ENCODE results near the gene TTC7B. TPM values are rescaled to one million over a fixed set of nuclear protein-coding genes. Genes with fewer than 3 reads are reported as not detected.

Gene TTC7B
- total and polyA plus RNA-seq, 2 experiments from 2014 or later, result 7.9 to 28.6 TPM

DNA sequence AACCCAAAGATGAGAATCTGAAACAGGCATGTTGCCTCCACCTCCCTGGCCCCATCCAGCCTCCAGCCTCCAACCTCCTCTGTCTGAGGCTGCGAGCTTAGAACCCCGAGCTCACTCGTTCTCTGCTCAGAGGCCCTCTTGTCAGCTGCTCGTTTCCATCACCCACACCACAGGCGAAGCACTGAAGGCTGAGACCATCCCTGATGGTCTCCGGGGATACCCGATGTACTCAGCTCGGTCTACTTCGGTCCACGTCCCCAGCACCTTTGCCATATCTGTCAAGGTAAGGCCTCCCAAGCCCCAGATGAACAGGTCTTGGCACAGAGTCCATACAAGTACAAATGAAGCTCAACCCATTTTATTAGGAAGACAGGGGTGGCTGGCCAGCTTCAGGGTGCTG is 72.4 kb downstream of the TTC7B start:
- no peak overlapping the region for H3K27ac Mint-ChIP-seq
- H3K4me1 Mint-ChIP-seq, result peaks cover 2% of the 10 kb centered on the region; the same call in 2 of the 3 replicates
- no peaks in the 10 kb centered on the region for H3K27me3 Mint-ChIP-seq (ENCODE audit: insufficient read depth, low read depth, poor library complexity)
- Histone ChIP-seq H3K27me3 (ENCODE audit: insufficient read depth) (no peaks in the 10 kb centered on the region), H3K4me2 (no peak overlapping the region), H3K4me3 (no peak overlapping the region), H2AFZ (no peak overlapping the region), H3K79me2 (replicated peaks; ENCODE audit: insufficient read depth) (no peaks in the 10 kb centered on the region), H3K27ac (ENCODE audit: low read depth) (no peak overlapping the region), H3K36me3 (ENCODE audit: insufficient read depth) (no peaks in the 10 kb centered on the region), H3K9me2 (ENCODE audit: insufficient read depth) (no peaks in the 10 kb centered on the region), H3K4me1 (ENCODE audit: insufficient read depth) (no peaks in the 10 kb centered on the region), H4K20me1 (replicated peaks; ENCODE audit: insufficient read depth) (no peaks in the 10 kb centered on the region), H3F3A (replicated peaks; ENCODE audit: low read depth) (no peaks in the 10 kb centered on the region)
- H3K4me3 Mint-ChIP-seq, result no peak overlapping the region
- DNase-seq (ENCODE audit: low spot score), result no peak
- TF ChIP-seq, protein P1, sequence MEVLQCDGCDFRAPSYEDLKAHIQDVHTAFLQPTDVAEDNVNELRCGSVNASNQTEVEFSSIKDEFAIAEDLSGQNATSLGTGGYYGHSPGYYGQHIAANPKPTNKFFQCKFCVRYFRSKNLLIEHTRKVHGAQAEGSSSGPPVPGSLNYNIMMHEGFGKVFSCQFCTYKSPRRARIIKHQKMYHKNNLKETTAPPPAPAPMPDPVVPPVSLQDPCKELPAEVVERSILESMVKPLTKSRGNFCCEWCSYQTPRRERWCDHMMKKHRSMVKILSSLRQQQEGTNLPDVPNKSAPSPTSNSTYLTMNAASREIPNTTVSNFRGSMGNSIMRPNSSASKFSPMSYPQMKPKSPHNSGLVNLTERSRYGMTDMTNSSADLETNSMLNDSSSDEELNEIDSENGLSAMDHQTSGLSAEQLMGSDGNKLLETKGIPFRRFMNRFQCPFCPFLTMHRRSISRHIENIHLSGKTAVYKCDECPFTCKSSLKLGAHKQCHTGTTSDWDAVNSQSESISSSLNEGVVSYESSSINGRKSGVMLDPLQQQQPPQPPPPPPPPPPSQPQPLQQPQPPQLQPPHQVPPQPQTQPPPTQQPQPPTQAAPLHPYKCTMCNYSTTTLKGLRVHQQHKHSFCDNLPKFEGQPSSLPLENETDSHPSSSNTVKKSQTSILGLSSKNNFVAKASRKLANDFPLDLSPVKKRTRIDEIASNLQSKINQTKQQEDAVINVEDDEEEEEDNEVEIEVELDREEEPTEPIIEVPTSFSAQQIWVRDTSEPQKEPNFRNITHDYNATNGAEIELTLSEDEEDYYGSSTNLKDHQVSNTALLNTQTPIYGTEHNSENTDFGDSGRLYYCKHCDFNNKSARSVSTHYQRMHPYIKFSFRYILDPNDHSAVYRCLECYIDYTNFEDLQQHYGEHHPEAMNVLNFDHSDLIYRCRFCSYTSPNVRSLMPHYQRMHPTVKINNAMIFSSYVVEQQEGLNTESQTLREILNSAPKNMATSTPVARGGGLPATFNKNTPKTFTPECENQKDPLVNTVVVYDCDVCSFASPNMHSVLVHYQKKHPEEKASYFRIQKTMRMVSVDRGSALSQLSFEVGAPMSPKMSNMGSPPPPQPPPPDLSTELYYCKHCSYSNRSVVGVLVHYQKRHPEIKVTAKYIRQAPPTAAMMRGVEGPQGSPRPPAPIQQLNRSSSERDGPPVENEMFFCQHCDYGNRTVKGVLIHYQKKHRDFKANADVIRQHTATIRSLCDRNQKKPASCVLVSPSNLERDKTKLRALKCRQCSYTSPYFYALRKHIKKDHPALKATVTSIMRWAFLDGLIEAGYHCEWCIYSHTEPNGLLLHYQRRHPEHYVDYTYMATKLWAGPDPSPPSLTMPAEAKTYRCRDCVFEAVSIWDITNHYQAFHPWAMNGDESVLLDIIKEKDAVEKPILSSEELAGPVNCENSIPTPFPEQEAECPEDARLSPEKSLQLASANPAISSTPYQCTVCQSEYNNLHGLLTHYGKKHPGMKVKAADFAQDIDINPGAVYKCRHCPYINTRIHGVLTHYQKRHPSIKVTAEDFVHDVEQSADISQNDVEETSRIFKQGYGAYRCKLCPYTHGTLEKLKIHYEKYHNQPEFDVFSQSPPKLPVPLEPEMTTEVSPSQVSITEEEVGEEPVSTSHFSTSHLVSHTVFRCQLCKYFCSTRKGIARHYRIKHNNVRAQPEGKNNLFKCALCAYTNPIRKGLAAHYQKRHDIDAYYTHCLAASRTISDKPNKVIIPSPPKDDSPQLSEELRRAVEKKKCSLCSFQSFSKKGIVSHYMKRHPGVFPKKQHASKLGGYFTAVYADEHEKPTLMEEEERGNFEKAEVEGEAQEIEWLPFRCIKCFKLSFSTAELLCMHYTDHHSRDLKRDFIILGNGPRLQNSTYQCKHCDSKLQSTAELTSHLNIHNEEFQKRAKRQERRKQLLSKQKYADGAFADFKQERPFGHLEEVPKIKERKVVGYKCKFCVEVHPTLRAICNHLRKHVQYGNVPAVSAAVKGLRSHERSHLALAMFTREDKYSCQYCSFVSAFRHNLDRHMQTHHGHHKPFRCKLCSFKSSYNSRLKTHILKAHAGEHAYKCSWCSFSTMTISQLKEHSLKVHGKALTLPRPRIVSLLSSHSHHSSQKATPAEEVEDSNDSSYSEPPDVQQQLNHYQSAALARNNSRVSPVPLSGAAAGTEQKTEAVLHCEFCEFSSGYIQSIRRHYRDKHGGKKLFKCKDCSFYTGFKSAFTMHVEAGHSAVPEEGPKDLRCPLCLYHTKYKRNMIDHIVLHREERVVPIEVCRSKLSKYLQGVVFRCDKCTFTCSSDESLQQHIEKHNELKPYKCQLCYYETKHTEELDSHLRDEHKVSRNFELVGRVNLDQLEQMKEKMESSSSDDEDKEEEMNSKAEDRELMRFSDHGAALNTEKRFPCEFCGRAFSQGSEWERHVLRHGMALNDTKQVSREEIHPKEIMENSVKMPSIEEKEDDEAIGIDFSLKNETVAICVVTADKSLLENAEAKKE (CRISPR knock-in tag; IDR thresholded peaks at IDR 0.05), result no peak
- TF ChIP-seq STAT1 (IDR thresholded peaks at IDR 0.05; ENCODE audit: unreplicated experiment) (no peak), ZNF114 (CRISPR knock-in tag; IDR thresholded peaks at IDR 0.05) (no peak), JUNB (IDR thresholded peaks at IDR 0.05; ENCODE audit: unreplicated experiment) (no peak), ZNF331 (CRISPR knock-in tag; IDR thresholded peaks at IDR 0.05; ENCODE audit: low read depth) (no peak), CREB1 (CRISPR knock-in tag; IDR thresholded peaks at IDR 0.05; ENCODE audit: low read depth) (no peak), NANOG (IDR thresholded peaks at IDR 0.05; ENCODE audit: borderline replicate concordance) (no peak), EZH2phosphoT487 (IDR thresholded peaks at IDR 0.05; ENCODE audit: unreplicated experiment) (no peak), EZH2 (IDR thresholded peaks at IDR 0.05; ENCODE audit: low read depth, unreplicated experiment) (no peak), POLR2AphosphoS5 (IDR thresholded peaks at IDR 0.05; ENCODE audit: low read depth) (no peak)
- TF ChIP-seq, protein P2, sequence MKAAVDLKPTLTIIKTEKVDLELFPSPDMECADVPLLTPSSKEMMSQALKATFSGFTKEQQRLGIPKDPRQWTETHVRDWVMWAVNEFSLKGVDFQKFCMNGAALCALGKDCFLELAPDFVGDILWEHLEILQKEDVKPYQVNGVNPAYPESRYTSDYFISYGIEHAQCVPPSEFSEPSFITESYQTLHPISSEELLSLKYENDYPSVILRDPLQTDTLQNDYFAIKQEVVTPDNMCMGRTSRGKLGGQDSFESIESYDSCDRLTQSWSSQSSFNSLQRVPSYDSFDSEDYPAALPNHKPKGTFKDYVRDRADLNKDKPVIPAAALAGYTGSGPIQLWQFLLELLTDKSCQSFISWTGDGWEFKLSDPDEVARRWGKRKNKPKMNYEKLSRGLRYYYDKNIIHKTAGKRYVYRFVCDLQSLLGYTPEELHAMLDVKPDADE (IDR thresholded peaks at IDR 0.05), result no peak
- TF ChIP-seq, protein P3, sequence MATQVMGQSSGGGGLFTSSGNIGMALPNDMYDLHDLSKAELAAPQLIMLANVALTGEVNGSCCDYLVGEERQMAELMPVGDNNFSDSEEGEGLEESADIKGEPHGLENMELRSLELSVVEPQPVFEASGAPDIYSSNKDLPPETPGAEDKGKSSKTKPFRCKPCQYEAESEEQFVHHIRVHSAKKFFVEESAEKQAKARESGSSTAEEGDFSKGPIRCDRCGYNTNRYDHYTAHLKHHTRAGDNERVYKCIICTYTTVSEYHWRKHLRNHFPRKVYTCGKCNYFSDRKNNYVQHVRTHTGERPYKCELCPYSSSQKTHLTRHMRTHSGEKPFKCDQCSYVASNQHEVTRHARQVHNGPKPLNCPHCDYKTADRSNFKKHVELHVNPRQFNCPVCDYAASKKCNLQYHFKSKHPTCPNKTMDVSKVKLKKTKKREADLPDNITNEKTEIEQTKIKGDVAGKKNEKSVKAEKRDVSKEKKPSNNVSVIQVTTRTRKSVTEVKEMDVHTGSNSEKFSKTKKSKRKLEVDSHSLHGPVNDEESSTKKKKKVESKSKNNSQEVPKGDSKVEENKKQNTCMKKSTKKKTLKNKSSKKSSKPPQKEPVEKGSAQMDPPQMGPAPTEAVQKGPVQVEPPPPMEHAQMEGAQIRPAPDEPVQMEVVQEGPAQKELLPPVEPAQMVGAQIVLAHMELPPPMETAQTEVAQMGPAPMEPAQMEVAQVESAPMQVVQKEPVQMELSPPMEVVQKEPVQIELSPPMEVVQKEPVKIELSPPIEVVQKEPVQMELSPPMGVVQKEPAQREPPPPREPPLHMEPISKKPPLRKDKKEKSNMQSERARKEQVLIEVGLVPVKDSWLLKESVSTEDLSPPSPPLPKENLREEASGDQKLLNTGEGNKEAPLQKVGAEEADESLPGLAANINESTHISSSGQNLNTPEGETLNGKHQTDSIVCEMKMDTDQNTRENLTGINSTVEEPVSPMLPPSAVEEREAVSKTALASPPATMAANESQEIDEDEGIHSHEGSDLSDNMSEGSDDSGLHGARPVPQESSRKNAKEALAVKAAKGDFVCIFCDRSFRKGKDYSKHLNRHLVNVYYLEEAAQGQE (IDR thresholded peaks at IDR 0.05; ENCODE audit: unreplicated experiment), result no peak
- H3K36me3 Mint-ChIP-seq (ENCODE audit: low read depth), result peaks cover 3% of the 10 kb centered on the region; the same call in 1 of the 3 replicates
- peaks cover 7% of the 10 kb centered on the region; the same call in 2 of the 3 replicates for H3K9me3 Mint-ChIP-seq
- no peak for ATAC-seq

Data from GM23338 (cell line).